NOMO-1 treated with DMSO at 0.1 percent for 48 hours (cell line): Measurements from ENCODE around the gene TUNAR.
"Not testable (repeated sequence)": the region's sequence is repeated elsewhere in the genome, so short reads cannot be mapped to it uniquely, and the experiment has no call there.

Experiments used
- DNase-seq: peaks from one replicate; lab custom pipeline; 2025; ENCODE audit not compliant: unreplicated experiment; lab: John Stamatoyannopoulos, UW

TUNAR gene

GRCh38 chr14:95968048-95968447, 91.4 kb downstream of the TUNAR start:
- not testable (repeated sequence) for DNase-seq
